ENCODE results near the gene PRKCG.
"Not testable (repeated sequence)": the region's sequence is repeated elsewhere in the genome, so short reads cannot be mapped to it uniquely, and the experiment has no call there.

PRKCG gene

GRCh38 chr19:53945998-53946397 lies 64.0 kb downstream of the PRKCG start:
- no peak for DNase-seq

- DNase-seq: no peak
These were observed 65.6 kb downstream of the PRKCG start for GRCh38 chr19:53947624-53948023.

- DNase-seq: not testable (repeated sequence)
These were observed 66.6 kb downstream of the PRKCG start for GRCh38 chr19:53948611-53949010.

- DNase-seq: no peak
These were observed 69.4 kb downstream of the PRKCG start for GRCh38 chr19:53951436-53951835.

- DNase-seq: no peak
These were observed 70.0 kb downstream of the PRKCG start for GRCh38 chr19:53951947-53952346.

- no peak for DNase-seq
These were observed 71.4 kb downstream of the PRKCG start for GRCh38 chr19:53953383-53953782.
